Fibroblast of skin of left quadriceps (primary cell): ENCODE measurements around the gene CDK14.
"Not testable (repeated sequence)": the region's sequence is repeated elsewhere in the genome, so short reads cannot be mapped to it uniquely, and the experiment has no call there.

Experiments
- DNase-seq, 2 experiments: peaks; one replicate each; pipeline ENCODE4 v3.0.0-alpha.2; 2013; ENCODE audit warnings: low read depth in 2 of 2

CDK14 gene

DNA sequence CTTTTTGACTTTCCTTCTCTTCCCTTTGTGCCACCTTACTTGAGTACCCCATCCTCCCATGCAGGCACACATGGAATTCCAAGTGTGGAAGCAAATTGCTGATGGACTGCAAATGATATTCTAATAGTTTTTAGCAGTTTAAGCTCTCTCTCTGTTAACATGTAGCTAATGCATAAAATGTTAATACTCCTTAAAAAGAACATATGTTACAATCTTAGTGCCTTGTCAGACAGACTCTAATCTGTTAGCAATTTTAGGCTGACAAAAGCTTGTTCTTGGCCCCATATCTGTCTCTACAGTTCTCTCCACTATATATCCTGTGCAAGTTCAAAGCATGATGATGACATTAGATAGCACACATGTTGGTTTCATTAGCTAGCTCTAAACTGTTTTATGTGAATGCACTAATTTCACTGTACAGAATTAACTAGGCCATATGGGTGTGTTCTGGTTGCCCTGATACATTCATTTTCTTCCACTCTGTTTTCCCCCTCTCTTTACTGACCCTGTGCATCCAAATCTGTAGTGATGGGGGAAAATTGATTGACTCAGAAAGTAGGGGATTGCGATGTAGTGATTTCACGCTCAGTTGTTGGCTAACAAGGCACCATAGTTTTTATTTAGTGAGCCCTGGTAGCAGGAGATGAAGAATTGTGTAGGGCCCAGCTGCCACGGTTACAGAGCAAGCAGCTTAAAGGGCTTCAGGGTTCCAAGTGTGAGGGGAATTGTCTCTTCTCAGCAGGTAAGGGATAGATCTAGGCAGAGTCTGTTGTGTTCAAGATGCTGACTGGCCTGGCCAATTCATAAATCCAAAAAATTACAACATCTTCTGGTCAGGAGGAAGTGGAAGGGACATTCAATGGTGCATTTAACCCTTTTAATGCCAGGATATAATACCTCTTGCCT lies 553.5 kb downstream of the CDK14 start:
- DNase-seq: peak; percentile 68 to 69

DNA sequence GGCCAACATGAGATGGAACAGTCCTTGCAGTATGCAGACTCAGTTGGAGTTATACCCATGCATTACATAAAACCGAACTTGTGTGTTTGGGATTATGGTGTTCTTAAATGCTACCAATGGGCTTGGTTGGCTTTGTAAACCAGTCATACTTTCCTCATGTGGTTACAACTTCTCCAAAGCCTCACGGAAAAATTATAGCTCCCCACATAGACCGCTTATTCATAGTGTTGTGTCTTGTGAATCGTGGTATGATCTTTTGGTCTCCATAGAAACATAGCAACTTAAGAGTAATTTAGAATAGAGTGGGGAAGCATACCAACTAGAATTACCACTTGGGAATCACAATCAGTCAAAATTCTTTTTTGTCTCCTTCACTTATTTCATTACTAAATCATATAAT lies 555.8 kb downstream of the CDK14 start:
- DNase-seq: no peak

DNA sequence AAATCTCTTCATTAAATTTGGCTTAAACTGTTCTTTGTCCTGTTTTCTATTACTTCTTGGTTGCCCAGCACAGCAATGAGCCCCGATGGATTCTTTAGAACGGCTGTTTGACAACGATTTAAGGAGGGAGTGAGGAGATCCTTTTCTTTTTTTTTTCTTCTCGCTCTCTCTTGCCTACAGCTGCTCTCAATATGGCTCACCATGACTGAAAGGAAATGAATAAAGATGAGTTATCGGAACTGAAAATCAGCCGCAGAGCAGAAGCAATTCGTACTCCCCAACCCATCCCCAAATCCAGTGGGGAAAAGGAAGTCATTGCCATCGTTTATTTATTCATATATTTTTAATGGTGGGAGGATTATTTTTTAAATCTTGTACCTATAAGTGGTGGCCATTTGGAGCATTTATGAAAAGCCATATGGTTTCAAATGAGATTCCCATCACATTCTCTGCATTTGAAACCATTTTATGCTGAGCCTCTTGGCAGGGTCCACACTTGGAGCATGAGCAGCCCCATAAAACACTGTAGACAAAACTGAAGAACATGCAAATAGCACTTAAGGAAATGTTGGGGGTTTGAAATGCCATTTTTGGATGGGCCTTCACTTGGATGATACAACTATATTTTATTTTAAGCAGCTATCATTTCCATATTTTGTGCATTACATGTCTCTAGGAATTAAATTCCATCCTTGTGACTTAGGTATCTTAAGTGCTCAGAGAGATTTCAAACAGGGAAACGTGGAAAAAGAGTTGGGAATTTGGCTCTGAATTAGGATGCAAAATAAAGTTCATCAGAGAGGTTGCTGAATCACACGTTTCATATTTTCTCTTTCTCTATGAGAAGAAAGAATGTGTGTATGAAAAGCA lies 560.4 kb downstream of the CDK14 start:
- peak; percentile 46 to 60 for DNase-seq

DNA sequence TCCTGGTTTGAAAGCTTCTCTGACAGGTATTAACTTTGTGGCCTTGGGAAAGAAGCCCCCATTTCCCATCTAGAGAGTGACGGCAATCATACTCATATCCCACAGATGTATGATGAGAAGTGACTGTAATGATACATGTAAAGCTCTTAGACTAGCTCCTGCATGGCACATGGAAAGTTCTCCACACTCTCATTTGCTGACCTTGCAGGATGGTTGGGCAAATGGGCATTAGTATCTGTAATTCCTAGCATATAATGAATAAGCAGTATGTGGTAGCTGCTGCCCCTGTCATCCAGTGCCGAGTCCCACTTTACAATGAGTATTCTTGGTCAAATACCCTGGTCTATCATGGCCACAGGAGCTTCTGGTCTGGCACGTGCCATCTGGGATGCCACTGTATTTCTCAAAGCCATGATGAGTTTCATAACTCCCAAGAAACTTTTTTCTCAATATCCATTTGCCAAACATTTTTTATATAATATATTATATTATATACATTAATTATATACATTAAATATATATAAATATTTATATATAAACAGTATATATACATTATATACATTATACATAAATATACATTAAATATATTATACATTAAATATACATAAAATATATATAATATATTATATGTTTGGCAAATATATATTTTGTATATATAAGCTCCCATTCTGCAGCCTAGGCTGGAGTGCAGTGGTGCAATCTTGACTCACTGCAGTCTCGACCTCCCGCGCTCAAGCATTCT lies 561.6 kb downstream of the CDK14 start:
- DNase-seq: no peak

DNA sequence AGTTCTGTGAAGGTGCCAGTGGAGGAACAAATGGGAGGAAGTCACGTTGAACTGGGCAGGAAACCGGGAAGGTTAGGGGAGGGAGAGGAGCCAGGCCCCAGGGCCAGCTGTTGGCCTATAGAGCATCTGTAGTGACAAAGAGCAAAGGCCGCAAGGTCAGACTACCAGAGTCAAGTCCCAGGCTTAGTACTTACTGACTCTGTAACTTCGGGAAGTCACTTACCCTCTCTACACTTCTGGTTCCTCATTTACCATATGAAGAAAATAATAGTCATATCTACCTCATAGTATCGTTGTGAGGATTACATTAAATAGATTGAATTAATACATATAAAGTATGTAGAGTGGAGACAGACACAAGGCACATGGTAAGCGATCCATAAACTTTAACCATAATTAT lies 566.3 kb downstream of the CDK14 start:
- DNase-seq: no peak

DNA sequence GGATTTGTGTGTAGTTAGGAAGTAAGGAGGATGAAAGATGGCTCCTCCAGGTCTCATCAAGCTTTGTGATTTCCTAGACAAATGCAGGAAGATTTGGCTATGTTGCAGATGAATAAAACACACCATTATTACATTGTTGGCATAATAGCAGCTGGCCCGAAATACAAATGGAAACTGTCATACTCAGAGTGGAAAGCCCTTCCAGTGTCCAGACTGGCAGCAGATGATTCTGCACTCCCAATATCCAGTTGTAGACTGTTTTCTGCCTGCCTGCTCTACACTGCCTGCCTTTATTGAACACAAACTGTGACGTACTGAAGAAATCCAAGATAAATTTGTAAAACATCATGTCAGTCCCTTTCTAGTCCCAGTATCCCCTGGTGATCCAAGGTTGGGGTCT lies 568.4 kb downstream of the CDK14 start:
- DNase-seq: no peak

DNA sequence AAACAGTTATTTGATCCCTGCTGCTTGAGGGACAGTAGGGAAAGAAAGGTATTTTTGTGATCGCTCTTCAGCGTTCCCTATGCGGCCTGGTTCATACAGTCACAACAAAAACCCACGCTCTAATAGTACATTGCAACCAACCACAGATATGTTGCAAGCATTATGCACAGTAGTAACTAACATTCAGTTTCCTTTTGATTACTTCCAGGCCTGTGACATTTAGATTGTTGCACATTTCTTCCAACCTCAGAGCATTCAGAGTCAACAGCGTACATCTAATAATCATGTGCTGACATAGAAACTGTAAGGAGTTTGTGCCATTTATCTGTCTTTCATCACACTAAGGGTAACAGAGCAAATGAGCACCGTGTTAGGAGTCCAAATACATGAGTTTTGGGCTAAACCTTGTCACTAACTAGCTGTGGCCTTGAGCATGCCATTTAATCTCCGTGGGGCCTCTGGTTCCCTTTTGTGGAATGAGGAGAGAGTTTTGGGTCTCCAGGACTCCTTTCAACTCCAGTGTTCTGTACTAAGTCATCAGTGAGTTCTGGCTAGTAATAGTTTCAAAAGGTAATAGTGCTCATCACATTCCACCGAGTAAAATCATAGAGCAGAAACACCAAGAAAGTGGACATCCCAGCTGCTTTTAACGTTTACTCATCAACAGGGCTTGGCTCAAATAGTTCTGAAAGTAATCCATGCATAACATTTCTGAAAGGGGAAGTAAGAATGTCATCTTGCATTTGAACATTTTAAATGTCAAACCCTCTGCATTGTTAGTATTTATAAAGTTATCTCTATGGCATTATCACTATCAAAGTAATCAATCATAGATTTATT lies 569.1 kb downstream of the CDK14 start:
- DNase-seq: peak; percentile 81 to 83

DNA sequence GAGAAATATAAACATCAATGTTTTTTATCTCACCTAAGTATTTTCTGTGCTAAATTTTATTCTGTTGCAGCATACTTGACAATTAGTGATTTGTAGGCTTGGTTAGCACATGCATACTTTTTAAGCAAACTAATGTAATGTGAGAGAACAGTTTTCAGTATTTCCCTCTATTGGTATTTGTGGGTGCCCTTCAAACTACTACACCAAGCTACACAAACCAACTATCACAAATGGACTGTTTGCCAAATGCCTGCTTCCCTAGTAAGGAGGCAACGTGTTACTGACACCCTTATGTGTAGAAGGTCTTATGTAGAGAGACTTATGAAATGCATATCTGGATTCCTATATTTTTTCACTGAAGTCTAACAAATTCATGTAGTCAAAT lies 569.7 kb downstream of the CDK14 start:
- DNase-seq: peak; percentile 20 to 24

DNA sequence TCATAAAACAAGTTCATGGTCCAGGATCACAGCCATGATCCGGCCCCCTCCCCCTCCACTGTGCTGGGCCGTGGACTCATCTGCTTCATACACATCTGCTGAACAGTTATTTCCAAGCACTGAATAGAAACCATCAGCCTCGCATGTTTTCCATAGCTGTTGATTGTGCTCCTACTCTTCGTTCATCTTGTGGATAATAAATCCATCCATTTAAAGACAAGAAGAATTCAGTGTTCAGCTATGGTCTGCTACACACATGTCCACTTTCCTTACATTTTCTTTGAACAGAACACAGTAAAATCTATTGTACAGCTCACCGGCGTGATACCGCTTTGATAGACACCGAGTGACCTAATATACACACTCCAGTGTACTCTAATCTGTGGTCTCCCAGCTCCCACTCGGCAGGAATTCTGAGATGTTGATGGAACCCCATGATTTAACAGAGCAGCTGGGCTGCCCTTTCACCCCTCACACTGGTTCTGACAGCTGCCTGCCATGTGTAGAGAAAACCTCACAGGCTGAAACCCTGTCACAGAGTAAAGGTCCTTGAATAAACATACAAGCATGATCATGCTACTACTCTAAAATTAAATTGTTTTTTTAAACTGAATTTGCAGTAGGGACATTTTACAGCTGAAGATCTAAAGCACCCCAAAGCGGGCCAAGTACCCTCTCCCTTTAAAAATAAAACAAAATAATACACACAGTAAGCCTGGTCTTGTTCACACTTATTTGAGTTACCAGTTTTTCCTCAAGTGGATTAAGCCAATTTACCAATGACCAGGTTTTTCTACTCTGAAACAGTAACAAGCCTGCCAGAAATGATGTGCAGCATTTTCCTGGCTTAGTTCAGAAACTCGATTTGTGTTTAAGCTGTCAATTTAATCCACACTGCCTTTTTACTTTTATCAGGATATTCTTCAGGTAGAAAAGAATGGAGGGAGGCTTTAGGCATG lies 573.0 kb downstream of the CDK14 start:
- peak; percentile 34 to 38 for DNase-seq

DNA sequence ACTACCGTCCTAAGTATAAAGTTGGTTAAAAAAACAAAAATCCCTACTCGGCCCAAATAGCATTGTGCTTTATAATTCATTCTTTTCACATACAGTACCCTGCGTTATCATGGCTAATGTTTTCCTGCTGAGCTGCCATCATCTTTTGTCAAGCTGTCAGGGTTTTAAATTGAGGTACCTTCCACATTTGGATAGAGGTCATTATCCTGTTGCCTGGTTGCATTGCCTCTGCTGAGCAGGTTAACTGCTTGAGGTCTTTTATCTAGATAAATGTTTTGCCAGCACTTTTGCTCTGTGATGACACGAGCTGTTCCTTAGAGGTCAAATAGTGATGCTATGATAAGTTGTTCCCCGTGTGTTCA lies 573.7 kb downstream of the CDK14 start:
- no peak for DNase-seq

DNA sequence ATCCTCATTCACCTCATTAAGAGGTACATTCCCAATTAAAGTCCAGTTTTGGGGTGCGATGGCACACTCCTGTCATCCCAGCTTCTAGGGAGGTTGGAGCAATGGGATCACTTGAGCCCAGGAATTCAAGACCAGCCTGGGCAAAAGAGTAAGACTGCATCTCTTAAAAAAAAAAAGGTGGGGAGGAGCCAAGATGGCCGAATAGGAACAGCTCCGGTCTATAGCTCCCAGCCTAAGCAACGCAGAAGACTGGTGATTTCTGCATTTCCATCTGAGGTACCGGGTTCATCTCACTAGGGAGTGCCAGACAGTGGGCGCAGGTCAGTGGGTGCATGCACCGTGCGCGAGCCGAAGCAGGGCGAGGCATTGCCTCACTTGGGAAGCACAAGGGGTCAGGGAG lies 577.1 kb downstream of the CDK14 start:
- DNase-seq: not testable (repeated sequence)

DNA sequence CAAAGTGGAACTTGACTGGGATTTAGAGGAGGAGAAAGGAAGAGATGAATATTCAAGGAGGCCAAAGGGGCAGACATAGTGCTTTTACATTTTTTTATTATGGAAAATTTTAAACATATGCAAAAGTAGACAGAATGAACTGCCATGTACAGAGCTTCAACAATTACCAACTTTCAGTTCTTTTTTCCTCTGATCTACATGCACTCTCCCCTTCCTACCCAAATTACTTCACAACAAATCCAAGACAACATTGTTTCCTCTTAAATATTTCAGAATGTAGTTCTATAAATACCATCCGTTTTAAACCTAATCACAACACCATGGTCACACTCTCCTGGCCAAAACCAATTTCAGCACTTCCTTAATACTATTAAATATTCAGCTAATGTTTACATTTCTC lies 584.6 kb downstream of the CDK14 start:
- no peak for DNase-seq

DNA sequence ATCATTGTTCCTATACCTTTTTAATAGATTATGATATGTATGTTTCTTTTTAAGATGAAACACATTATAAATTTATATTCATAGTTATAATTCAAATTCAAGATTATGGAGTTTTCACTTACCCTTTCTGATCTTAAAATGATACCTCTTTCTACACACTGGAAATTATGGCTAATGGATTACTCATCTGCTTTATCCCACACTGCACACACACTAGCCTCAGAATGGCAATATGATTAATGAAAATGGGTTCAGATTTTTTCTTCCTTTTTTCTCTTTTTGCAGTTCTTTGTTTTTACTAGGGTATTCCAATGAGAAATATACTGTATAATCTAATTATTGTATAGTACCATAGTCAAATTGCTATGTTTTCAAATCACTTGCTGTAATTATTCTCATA lies 585.8 kb downstream of the CDK14 start:
- no peak for DNase-seq

DNA sequence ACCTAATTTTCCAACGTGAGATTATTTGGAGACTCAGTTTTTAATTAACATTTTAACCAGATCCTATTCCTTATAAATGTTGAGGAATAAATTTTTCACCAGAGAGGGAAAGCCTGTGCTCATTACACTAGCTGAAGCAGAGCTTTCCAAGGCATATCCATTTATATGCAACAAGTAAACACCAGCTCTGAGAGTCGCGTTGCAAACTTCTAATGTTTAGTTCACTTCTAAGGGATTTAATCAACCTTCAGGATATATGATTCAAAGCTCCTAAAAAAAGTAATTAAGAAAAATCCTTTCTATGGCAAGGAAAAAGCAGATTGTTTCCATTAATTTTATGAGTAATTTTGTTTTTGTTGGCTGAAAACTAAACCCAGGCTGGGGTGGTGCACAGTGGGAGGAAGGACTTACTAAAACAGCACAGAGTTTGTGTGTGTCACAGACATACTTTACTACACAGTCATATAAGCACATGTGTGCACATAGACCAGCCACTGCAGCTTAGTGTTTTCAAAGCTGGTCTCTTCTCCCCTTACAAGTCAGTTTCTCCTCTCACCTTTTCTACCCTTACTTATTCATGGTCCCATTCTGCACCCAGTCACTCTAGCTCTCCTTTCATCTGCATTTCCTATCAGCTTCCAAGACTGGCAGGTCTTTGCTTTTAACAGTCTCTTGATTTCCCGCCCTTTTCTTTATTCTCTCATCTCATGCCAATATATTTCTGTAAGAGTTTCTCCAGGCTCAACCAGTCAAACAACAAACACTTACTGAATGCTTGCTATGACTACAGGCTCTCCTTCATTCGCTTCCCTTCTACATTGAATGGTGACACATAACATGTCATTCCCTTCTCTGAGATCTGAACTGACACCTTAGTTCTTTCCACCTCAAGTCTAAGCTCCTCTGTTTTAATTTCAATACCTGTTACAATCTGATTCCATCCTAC lies 587.0 kb downstream of the CDK14 start:
- peak; percentile 94 for DNase-seq

DNA sequence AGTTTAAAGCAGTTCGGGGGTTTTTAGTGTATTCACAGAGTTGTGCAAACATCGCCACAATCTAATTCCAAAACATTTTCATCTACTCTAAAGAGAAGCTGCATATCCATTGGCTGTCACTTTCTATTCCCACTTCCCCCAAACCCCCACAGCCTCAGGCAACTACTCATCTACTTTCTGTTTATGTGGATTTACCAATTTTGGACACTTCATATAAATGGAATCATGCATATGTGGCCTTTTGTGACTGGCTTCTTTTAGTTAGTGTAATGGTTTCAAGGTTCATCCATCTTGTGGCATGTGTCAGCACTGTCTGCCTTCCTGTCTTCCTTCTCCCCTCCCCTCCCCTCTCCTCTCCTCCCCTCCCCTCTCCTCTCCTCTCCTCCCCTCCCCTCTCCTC lies 589.6 kb downstream of the CDK14 start:
- no peak for DNase-seq

DNA sequence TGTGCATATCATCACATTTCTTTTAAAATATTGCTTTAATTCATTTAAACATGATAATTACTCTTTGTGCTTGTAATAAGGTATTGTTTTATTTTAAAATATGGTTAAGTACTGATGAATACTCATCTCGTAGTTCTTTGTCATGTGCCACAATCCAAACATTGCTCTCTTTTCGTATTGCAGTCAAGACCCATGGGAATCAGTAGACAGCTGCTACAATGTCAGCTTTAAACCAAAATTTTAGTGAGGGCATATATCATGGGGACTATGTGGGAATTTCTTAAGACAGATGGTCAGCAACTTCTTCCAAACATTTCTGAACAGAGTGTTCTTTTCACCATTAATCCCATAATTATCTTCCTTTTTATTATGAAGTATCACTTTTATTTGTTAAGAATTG lies 590.9 kb downstream of the CDK14 start:
- DNase-seq: no peak

DNA sequence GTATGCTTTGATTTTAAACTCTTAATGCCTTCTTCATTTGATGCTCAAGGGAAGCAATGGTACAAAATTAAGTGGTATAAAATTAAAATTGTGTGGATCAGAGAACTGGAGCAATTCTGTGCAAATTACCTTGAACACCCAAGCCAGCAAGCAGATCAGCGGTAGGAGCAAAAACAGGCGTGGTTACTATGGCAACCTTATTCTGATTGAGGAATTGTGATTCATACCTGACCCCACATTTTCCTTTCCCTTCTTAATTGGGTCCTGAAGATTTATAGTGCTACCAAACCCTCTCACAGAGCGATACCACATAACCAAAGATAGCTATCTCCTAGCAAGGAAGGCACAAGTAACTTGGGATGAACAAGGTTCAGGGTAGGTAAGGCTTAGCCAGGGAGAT lies 595.6 kb downstream of the CDK14 start:
- no peak for DNase-seq

DNA sequence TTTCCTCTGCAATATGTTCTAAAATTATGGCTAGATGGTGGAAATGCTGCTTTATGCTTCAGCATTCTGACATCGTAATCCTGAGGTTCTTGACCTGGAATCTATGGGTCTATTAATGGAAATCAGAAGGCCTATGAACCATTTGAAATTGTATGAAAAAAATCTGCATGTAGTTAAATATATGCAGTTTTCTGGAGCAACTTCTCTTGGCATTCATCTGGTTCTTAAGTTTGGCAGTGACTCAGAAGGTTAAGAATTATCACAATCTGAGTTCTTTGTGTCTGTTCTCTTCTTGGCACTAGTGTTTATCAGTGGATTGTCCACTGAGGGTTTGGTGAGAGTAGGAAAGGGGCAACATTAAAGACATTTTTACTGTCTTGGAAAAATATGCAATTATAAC lies 597.0 kb downstream of the CDK14 start:
- DNase-seq: peak; percentile 32 to 34

DNA sequence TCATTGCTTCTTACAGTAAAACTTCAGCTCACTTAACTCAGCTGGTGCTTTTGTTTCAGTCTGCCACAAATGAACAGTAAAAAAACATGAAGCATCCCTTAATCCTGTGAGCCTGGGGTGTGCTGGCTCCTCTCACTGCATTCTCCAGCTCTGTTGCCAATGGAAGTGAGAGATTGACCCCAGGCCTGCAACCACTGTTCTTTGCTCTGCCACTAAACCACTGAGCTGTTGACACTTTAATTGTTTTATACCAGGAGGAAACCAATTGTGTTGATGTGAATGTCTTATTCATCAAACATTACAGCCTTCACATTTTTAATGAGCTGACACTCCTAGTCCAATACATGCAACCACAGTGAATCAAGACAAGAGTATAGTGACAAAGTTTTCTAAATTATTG lies 598.7 kb downstream of the CDK14 start:
- DNase-seq: peak; percentile 47 to 50
